GM10266 (cell line): ENCODE results near the gene GFPT2.
A peak's percentile ranks its signal among the peaks of the same experiment; 100 is the strongest.

Source experiments
- DNase-seq: peaks from one replicate; pipeline ENCODE4 v3.0.0; 2012; ENCODE audit errors: extremely low spot score
- TF ChIP-seq, protein P1 (sequence below): IDR thresholded peaks from 2 replicates; pipeline ENCODE4 v1.5.1; 2012; ENCODE audit warnings: mild to moderate bottlenecking, low read depth; ENCODE audit not compliant: control insufficient read depth, insufficient read depth; ENCODE audit errors: missing control alignments

GFPT2 gene

DNA sequence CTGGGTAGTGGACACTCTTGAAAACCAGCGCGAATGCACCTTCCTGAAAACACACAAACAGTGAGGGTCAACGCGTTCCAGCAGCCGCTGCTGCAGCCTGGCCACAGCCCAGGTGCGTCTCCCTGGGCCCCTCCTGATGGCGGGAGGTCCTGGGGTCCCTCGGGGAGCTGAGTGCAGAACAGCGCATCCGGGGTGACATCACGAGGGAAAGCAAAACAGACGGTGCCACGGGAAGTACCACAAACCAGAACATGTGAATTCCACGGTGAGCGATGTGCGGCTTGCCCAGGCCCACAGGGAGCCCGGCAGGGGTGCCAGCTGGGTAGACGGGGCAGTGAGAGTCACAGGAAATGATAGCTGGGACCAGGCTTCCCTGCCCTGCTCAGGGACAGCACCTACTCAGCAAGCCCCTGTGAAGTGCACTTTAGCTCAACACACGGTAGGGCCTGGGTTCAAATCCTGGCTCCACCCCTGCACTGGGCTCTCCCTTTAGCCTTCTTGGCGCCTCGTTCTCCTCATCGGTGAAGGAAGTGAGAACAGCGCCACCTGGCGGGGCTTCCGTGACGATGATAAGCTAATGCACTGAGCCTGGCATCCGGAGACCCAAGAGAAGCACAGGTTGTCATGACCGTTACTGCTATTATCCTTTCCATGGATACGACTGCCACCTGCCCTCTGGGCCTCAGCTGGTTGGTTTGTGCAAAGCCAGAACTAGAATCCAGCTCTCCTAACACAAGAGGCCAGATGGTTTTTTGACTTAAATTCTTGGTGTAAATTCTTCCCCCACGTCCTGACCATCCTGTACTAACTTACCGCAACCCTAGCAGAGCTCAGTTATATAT is 24.6 kb downstream of the GFPT2 start:
- DNase-seq = peak; percentile 83
- TF ChIP-seq, protein P1, sequence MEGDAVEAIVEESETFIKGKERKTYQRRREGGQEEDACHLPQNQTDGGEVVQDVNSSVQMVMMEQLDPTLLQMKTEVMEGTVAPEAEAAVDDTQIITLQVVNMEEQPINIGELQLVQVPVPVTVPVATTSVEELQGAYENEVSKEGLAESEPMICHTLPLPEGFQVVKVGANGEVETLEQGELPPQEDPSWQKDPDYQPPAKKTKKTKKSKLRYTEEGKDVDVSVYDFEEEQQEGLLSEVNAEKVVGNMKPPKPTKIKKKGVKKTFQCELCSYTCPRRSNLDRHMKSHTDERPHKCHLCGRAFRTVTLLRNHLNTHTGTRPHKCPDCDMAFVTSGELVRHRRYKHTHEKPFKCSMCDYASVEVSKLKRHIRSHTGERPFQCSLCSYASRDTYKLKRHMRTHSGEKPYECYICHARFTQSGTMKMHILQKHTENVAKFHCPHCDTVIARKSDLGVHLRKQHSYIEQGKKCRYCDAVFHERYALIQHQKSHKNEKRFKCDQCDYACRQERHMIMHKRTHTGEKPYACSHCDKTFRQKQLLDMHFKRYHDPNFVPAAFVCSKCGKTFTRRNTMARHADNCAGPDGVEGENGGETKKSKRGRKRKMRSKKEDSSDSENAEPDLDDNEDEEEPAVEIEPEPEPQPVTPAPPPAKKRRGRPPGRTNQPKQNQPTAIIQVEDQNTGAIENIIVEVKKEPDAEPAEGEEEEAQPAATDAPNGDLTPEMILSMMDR = peak; percentile 88

DNA sequence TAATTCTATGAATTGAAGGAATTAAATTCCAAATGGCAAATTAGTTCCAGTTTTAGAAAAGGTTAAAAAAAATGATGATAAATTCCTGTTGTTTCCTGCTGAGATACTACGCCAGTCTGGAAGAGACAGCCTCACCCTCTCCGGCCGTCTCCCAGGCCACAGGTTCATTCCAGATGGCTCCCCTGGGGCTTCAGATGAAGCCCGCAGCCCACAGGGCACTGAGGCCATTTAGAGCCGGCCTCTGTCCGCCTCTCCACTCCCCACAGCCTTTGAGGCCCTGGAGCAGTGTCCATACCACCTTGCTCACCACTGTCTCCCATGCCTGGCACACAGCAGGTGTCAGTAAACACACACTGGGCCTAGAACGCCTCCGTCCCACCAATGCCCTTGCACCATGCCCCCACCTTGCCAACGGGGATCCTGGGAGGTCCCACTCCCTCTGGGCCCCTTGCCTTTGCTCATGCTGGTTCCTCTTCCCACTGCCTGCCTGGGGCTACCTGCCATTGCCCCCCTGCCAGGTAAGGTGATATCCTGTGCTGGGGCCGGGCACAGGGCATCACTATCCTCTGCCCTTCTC is 26.1 kb downstream of the GFPT2 start:
- DNase-seq = no peak
- TF ChIP-seq, protein P1 = no peak

DNA sequence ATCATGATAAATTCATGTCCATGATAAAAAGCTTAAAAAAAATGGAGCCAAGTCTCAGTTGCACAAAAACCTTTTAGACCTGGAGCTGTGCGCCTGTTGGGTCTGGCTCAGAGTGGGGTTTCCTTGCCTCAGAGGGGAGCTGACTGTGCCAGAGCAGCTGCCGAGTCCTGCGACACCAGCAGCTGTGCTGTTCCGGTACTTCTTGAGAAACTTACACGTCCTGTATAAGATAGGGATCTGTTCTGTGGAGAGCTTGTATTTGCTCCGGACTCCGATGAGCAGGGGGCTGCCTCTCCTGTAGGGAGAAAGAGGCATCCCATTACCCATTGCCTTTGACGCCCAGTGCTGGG is 28.6 kb downstream of the GFPT2 start:
- TF ChIP-seq, protein P1 = no peak

DNA sequence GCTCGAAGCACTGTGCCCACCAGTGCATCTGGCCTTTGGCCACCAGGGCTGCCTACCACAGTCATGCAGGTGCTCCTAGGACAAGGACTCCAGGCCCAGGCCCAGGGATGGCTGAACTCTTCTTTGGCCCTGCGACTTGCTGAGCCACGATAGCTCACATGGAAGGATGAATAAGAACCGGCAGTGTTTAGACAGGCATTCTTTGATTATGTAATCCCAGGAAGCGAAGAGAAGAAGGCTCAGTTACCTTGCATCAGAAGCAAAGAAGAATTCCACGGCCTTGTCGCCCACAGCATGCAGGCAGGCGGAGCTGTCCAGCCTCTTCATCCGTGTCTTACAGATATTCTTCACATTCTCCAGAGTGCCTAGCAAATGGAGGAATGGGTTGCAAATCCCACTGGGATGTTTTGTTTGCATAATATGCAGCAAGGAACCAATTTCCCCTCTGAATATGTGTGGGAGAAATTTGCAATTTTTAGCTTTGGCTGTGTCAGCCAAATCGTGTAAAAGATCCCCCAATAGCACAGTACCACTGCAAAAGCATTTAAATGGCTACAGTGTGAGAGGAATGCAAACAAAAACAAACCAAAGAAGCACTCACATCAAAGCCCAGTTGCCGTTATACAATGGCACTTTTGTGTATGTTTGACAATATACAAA is 29.1 kb downstream of the GFPT2 start:
- no peak for DNase-seq
- TF ChIP-seq, protein P1 = no peak

More for the DNA sequence above, 28.6 kb downstream of the GFPT2 start:
- DNase-seq = no peak

DNA sequence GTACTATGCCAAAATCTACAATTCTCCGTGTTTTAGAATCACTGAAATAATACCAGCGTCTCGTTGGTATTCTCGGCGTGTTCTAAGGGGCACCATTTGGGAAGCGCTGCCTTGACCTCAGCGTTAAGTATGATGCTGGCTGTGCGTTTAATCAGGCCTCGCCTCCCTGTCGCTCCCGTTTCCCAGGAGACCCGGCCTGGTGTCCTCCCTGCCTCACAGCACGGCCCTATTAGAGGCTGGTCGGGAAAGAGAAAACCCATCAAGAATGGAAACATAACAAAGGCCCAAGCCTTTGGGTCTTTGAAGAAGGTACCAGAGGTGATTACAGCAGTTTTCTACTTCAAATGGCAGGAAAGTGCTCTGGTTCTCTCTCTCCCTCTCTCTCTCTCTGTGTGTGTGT is 30.0 kb downstream of the GFPT2 start:
- TF ChIP-seq, protein P1 = no peak
- DNase-seq = no peak

DNA sequence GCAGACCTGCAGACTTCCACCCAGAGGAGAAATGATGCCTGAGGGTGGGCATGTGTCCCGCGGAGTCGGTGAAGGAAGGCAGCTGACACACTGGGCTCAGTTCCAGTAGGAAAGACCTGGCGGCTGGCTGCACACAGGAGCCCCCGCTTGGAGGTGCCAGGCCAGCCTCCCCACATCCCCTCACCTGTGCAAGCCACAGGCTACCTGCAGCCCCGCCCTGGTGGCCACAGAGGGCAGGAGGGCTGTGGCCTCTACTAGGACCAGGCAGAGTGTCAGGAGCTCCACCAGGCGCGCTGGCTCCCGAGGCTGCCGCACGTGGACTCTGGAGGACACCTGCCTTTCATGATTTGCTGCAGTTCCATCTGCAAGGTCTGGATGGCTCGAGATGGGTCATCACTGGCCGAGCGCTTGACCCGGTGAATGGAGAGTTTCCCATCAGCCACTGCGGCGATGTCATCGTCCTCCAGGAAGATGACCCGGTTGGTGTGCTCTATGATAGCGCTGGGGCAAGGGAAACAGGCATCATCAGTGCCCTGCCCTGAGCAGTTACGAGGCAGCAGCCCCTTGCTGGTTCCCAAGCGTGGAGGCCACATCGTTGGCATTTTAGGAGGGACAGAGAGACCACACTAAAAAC is 34.6 kb downstream of the GFPT2 start:
- DNase-seq = no peak
- TF ChIP-seq, protein P1 = no peak
